Endothelial cell of umbilical vein (primary cell): ENCODE measurements around the gene TMEM269.

Experiments used
- EZH2 ChIP-seq: IDR thresholded peaks from 2 replicates; pipeline ENCODE4 v1.6.1; 2012; ENCODE audit warnings: borderline replicate concordance, low read depth, mild to moderate bottlenecking, moderate library complexity, low read length, inconsistent platforms; ENCODE audit not compliant: severe bottlenecking
- JUN ChIP-seq: IDR thresholded peaks from 2 replicates; pipeline ENCODE4 v1.6.1; 2011; ENCODE audit warnings: borderline replicate concordance, low read depth; ENCODE audit not compliant: insufficient read length, insufficient read depth
- POLR2AphosphoS5 ChIP-seq: IDR thresholded peaks from 2 replicates; pipeline ENCODE4 v1.6.1; 2012; ENCODE audit warnings: low read depth, mild to moderate bottlenecking, control low read depth, low read length, moderate library complexity; ENCODE audit not compliant: insufficient read depth
- TF ChIP-seq, protein P1 (sequence below), 2 donors: IDR thresholded peaks; 1 replicate in 1 of 2; 2 replicates in 1 of 2; pipeline ENCODE4 v1.5.1; 2011; ENCODE audit warnings: low read length in 2 of 2, mild to moderate bottlenecking in 2 of 2, moderate library complexity in 2 of 2, control low read depth in 1 of 2, inconsistent platforms in 1 of 2, low read depth in 1 of 2; ENCODE audit not compliant: insufficient read depth in 1 of 2; ENCODE audit errors: extremely low read depth in 1 of 2

DNA sequence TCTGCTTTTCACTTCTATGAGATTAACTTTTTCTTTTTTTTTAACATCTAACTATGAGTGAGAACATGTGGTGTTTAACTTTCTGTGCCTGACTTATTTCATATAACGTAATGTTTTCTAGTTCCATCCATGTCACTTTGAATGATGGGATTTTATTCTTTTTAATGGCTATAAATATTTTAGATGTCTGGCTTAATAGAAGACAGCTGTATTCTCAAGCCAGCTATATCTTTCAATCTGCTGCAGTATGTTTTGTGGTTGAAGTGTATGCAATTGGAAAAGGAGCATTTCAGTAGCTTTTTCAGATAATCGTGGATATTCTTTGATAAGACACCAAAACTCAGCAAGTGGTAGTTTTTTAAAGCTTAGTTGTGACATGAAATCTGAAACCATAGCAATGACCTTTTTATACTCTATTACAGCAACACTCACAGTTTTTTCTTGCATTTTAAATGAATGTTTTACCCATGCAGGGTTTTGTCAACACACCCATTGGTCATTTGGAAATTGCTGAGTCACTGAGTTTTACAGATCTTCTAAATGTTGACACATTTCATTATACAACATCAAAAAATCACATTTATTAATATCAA, 38.1 kb downstream of the TMEM269 start:
- TF ChIP-seq, protein P1, sequence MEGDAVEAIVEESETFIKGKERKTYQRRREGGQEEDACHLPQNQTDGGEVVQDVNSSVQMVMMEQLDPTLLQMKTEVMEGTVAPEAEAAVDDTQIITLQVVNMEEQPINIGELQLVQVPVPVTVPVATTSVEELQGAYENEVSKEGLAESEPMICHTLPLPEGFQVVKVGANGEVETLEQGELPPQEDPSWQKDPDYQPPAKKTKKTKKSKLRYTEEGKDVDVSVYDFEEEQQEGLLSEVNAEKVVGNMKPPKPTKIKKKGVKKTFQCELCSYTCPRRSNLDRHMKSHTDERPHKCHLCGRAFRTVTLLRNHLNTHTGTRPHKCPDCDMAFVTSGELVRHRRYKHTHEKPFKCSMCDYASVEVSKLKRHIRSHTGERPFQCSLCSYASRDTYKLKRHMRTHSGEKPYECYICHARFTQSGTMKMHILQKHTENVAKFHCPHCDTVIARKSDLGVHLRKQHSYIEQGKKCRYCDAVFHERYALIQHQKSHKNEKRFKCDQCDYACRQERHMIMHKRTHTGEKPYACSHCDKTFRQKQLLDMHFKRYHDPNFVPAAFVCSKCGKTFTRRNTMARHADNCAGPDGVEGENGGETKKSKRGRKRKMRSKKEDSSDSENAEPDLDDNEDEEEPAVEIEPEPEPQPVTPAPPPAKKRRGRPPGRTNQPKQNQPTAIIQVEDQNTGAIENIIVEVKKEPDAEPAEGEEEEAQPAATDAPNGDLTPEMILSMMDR (IDR thresholded peaks at IDR 0.05; ENCODE audit: extremely low read depth in 1 of 2, insufficient read depth in 1 of 2, low read depth in 1 of 2, low read length in 2 of 2) = no peak
- no peak for TF ChIP-seq EZH2
- TF ChIP-seq JUN = no peak
- no peak for TF ChIP-seq POLR2AphosphoS5
